ENCODE results near the gene CACNG5.

DNA sequence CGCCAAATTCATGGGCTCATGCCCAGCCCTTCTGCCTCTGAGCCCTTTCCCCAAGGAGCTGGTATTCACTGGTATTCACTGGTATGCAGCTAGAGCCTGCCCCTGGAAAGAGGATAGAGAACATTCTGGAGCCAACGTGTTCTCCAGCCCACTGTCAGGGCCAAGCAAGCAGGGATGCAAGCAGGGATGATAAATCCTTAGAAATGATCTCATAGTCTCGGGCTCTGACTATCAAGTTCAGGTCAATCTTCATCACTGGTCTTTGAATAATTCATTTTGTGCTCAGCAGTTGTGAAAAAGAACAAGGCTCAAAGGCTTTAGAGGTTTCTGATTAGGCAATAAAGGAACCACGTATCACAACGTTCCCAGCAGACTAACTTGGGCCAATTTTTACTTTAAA, 57.3 kb downstream of the CACNG5 start:
- TF ChIP-seq, protein P1, sequence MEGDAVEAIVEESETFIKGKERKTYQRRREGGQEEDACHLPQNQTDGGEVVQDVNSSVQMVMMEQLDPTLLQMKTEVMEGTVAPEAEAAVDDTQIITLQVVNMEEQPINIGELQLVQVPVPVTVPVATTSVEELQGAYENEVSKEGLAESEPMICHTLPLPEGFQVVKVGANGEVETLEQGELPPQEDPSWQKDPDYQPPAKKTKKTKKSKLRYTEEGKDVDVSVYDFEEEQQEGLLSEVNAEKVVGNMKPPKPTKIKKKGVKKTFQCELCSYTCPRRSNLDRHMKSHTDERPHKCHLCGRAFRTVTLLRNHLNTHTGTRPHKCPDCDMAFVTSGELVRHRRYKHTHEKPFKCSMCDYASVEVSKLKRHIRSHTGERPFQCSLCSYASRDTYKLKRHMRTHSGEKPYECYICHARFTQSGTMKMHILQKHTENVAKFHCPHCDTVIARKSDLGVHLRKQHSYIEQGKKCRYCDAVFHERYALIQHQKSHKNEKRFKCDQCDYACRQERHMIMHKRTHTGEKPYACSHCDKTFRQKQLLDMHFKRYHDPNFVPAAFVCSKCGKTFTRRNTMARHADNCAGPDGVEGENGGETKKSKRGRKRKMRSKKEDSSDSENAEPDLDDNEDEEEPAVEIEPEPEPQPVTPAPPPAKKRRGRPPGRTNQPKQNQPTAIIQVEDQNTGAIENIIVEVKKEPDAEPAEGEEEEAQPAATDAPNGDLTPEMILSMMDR (conservative IDR thresholded peaks at IDR 0.05 in 1 of 2, IDR thresholded peaks at IDR 0.05 in 1 of 2; ENCODE audit: low read depth in 1 of 2, low read length in 2 of 2) = no peak
- TF ChIP-seq EZH2 (IDR thresholded peaks at IDR 0.05; ENCODE audit: low read length, missing control alignments) = no peak

All from fibroblast of lung (primary cell).